Sigmoid colon (tissue), 4 donors: ENCODE measurements around the gene SOCS6.

Experiments
- EP300 ChIP-seq, 4 donors: sonication (generic); formaldehyde crosslinking; IDR thresholded peaks; one replicate each; pipeline ENCODE4 v1.6.1; 2017; ENCODE audit warnings: antibody characterized with exemption in 4 of 4
- POLR2A ChIP-seq, 2 donors: fragments of 450-650 bp; IDR thresholded peaks; one replicate each; pipeline ENCODE4 v1.6.1; 2016; ENCODE audit warnings: antibody characterized with exemption in 2 of 2, mild to moderate bottlenecking in 2 of 2, moderate library complexity in 2 of 2
- POLR2AphosphoS5 ChIP-seq, 4 donors: sonication (generic); formaldehyde crosslinking; IDR thresholded peaks; one replicate each; pipeline ENCODE4 v1.6.1; 2017; ENCODE audit warnings: antibody characterized with exemption in 4 of 4
- TF ChIP-seq, protein P1 (sequence below), 4 experiments: fragments of 450-650 bp in 3 of 4; fragments of 200-600 bp in 1 of 4; IDR thresholded peaks; one replicate each; pipeline ENCODE4 v1.5.1; 2016 to 2019; ENCODE audit warnings: antibody characterized with exemption in 4 of 4, mild to moderate bottlenecking in 3 of 4, moderate library complexity in 2 of 4

DNA sequence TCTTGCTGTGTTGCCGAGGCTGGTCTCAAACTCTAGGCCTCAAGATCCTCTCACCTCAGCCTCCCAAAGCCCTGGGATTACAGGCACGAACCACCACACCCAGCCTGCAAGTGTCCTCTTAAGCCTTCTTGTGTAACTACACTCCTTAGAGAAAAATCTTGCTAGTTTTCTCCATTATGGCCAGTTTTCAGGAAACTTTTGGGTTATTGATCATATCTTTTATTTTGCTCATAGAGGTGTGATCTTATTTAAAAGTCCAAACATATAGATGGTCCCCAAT lies 2.4 kb downstream of the SOCS6 start:
- TF ChIP-seq, protein P1, sequence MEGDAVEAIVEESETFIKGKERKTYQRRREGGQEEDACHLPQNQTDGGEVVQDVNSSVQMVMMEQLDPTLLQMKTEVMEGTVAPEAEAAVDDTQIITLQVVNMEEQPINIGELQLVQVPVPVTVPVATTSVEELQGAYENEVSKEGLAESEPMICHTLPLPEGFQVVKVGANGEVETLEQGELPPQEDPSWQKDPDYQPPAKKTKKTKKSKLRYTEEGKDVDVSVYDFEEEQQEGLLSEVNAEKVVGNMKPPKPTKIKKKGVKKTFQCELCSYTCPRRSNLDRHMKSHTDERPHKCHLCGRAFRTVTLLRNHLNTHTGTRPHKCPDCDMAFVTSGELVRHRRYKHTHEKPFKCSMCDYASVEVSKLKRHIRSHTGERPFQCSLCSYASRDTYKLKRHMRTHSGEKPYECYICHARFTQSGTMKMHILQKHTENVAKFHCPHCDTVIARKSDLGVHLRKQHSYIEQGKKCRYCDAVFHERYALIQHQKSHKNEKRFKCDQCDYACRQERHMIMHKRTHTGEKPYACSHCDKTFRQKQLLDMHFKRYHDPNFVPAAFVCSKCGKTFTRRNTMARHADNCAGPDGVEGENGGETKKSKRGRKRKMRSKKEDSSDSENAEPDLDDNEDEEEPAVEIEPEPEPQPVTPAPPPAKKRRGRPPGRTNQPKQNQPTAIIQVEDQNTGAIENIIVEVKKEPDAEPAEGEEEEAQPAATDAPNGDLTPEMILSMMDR (IDR thresholded peaks at IDR 0.05) = no peak
- TF ChIP-seq POLR2A (IDR thresholded peaks at IDR 0.05) (no peak), POLR2AphosphoS5 (IDR thresholded peaks at IDR 0.05) (no peak), EP300 (IDR thresholded peaks at IDR 0.05) (no peak)
